GM12878 (cell line): Measurements from ENCODE around the gene DPF3. TPM values are rescaled to one million over a fixed set of nuclear protein-coding genes. Genes with fewer than 3 reads are reported as not detected.

Experiments
- ATAC-seq: fragments of 200-7000 bp; cut with Tn5 transposase; 3 replicates; pipeline ENCODE4 v1.9.1; 2020; ENCODE audit warnings: mild to moderate bottlenecking, moderate library complexity
- BruUV-seq: library from RNA; stranded (reverse); fragments of 400-500 nt; replicated peaks from 2 replicates; lab custom pipeline; 2021; lab: Mats Ljungman, UMichigan
- CTCF ChIA-PET: fragments of 300-600 bp; sonication (Branson Sonifier 250); formaldehyde crosslinking; extraction: SDS; loops from one replicate; lab custom pipeline; 2021; ENCODE audit warnings: inconsistent platforms; lab: Yijun Ruan, JAX
- POLR2A ChIA-PET: fragments of 350-600 bp; formaldehyde crosslinking; extraction: SDS; loops from one replicate; lab custom pipeline; 2021; ENCODE audit warnings: inconsistent platforms; lab: Charles Lee
- RAD21 ChIA-PET: fragments of 300-600 bp; sonication (Branson Sonifier 250); formaldehyde crosslinking; loops from one replicate; lab custom pipeline; 2023; ENCODE audit warnings: antibody characterized with exemption; ENCODE audit not compliant: unreplicated experiment; lab: Charles Lee
- SMC1A ChIA-PET: fragments of 300-600 bp; sonication (Branson Sonifier 250); formaldehyde crosslinking; loops from one replicate; lab custom pipeline; 2023; ENCODE audit not compliant: unreplicated experiment, uncharacterized antibody; lab: Charles Lee
- DNase-seq: peaks from one replicate; pipeline ENCODE4 v3.0.0-alpha.2; 2011; ENCODE audit warnings: low read depth, low spot score
- FAIRE-seq: peaks from 3 replicates; lab custom pipeline; 2011; peaks lifted over from hg19 to GRCh38; lab: Jason Lieb, UNC
- H2AFZ ChIP-seq: 2 replicates; pipeline ENCODE4 v1.6.0; 2011; ENCODE audit warnings: low read depth, low read length, control low read depth; ENCODE audit not compliant: control insufficient read depth
- H3K27ac ChIP-seq: 2 replicates; pipeline ENCODE4 v1.5.1; 2011; ENCODE audit warnings: control low read depth; ENCODE audit not compliant: control insufficient read depth, insufficient read depth
- H3K27me3 ChIP-seq, 2 experiments: replicated peaks in 1 of 2; 2 replicates each; pipeline versions ENCODE4 v1.6.0 to v1.6.1; 2011; ENCODE audit warnings: low read length in 1 of 2; ENCODE audit not compliant: control insufficient read depth in 2 of 2, insufficient read depth in 2 of 2
- H3K36me3 ChIP-seq, 2 experiments: 2 replicates each; pipeline ENCODE4 v1.5.1; 2011; ENCODE audit warnings: low read length in 1 of 2; ENCODE audit not compliant: control insufficient read depth in 2 of 2, insufficient read depth in 2 of 2
- H3K4me1 ChIP-seq: 2 replicates; pipeline ENCODE4 v1.6.1; 2011; ENCODE audit warnings: mild to moderate bottlenecking, low read length, moderate library complexity, mixed read lengths; ENCODE audit not compliant: control insufficient read depth, insufficient read depth
- H3K4me2 ChIP-seq: 2 replicates; pipeline ENCODE4 v1.6.0; 2011; ENCODE audit warnings: control low read depth; ENCODE audit not compliant: control insufficient read depth, insufficient read depth
- H3K4me3 ChIP-seq: fragments of 200-600 bp; sonication (generic); 2 replicates; pipeline ENCODE4 v1.5.1; 2016
- H3K79me2 ChIP-seq: 2 replicates; pipeline ENCODE4 v1.6.0; 2011; ENCODE audit warnings: low read length; ENCODE audit not compliant: control insufficient read depth, insufficient read depth
- H3K9ac ChIP-seq: 2 replicates; pipeline ENCODE4 v1.8.0; 2011; ENCODE audit warnings: low read length, control low read depth, mixed read lengths; ENCODE audit not compliant: control insufficient read depth, insufficient read depth
- H3K9me3 ChIP-seq: replicated peaks from 3 replicates; pipeline ENCODE4 v1.5.1; 2011; ENCODE audit warnings: mild to moderate bottlenecking, low read length; ENCODE audit not compliant: control insufficient read depth, insufficient read depth
- H4K20me1 ChIP-seq: 2 replicates; pipeline ENCODE4 v1.6.0; 2011; ENCODE audit not compliant: control insufficient read depth, insufficient read depth
- BMI1 ChIP-seq: fragments of 450-650 bp; IDR thresholded peaks from 2 replicates; pipeline ENCODE4 v1.6.1; 2016; ENCODE audit warnings: mild to moderate bottlenecking, moderate library complexity, borderline replicate concordance
- CEBPB ChIP-seq, 2 experiments: fragments of 150-350 bp in 1 of 2; IDR thresholded peaks; 2 replicates each; pipeline ENCODE4 v1.6.1; 2012 to 2014; ENCODE audit warnings: low read depth in 2 of 2, low read length in 2 of 2, borderline replicate concordance in 1 of 2, inconsistent platforms in 1 of 2
- EED ChIP-seq: sonication (generic); IDR thresholded peaks from 2 replicates; pipeline ENCODE4 v1.6.1; 2016; ENCODE audit warnings: antibody characterized with exemption, low read depth
- HDAC6 ChIP-seq: fragments of 200-600 bp; sonication (generic); IDR thresholded peaks from one replicate; pipeline ENCODE4 v1.8.0; 2017; ENCODE audit warnings: antibody characterized with exemption; ENCODE audit not compliant: unreplicated experiment
- NR2C1 ChIP-seq: fragments of 450-650 bp; IDR thresholded peaks from 2 replicates; pipeline ENCODE4 v1.6.1; 2017; ENCODE audit warnings: antibody characterized with exemption, mild to moderate bottlenecking, moderate library complexity
- NR2C2 ChIP-seq: IDR thresholded peaks from 2 replicates; pipeline ENCODE4 v1.6.1; 2011; ENCODE audit warnings: borderline replicate concordance, low read depth; ENCODE audit not compliant: control insufficient read depth, insufficient read length
- POLR2AphosphoS5 ChIP-seq: IDR thresholded peaks from 2 replicates; pipeline ENCODE4 v1.6.1; 2011; ENCODE audit warnings: mild to moderate bottlenecking, low read length, inconsistent platforms
- TCF12 ChIP-seq: IDR thresholded peaks from 2 replicates; pipeline ENCODE4 v1.6.1; 2011; ENCODE audit warnings: low read depth, mild to moderate bottlenecking, low read length
- WGBS: methylation state at CpG from one replicate; pipeline ENCODE4 v1.1.6; 2016; ENCODE audit warnings: low lambda C conversion rate; ENCODE audit not compliant: insufficient replicate concordance, insufficient coverage; ENCODE audit errors: missing lambda C conversion rate; 5-methylcytosine and 5-hydroxymethylcytosine counted together
- in situ Hi-C: fragments of 300-500 bp; cut with MboI; formaldehyde crosslinking; loops from 9 replicates; pipeline ENCODE4 v1.14.3; 2018; ENCODE audit warnings: mixed read lengths
- intact Hi-C: fragments of 100-400 bp; cut with micrococcal nuclease; formaldehyde crosslinking; loops from one replicate; pipeline ENCODE4 v1.14.2; 2022; ENCODE audit not compliant: unreplicated experiment
- polyA plus RNA-seq, 11 experiments: library from polyadenylated mRNA; depleted of rRNA in 4 of 11; unstranded in 6 of 11; stranded (reverse) in 5 of 11; fragments of >200 nt; fragmentation: Nextera tagmentation in 4 of 11; fragmentation: Illumina TruSeq in 1 of 11; extraction: Ambion mirVana in 4 of 11; extraction: Trizol in 1 of 11; gene quantifications; 1 replicate in 1 of 11; 2 replicates in 10 of 11; pipeline versions ENCODE4 v1.2.1 to v1.2.3, GENCODE V29; 2011 to 2016; ENCODE audit warnings: inconsistent platforms in 2 of 11, missing spikeins in 2 of 11, low read depth in 1 of 11
- total RNA-seq, 4 experiments: library from RNA; depleted of rRNA in 3 of 4; stranded (reverse); fragments of >200 nt in 3 of 4; fragmentation: Illumina TruSeq in 1 of 4; extraction: Trizol in 1 of 4; gene quantifications; 2 replicates each; pipeline versions ENCODE4 v1.2.1 to v1.2.3, GENCODE V29; 2013 to 2021
- TF ChIP-seq, protein P1 (sequence below): fragments of 450-650 bp; IDR thresholded peaks from 2 replicates; pipeline ENCODE4 v1.6.1; 2016; ENCODE audit warnings: mild to moderate bottlenecking, moderate library complexity, borderline replicate concordance

The DPF3 gene
- total and polyA plus RNA-seq, 10 of the 15 experiments (the other 5 are each of a cell fraction or from before 2014, with no cell fraction given) = 0.69 to 8.0 (median 2.2) TPM

DNA sequence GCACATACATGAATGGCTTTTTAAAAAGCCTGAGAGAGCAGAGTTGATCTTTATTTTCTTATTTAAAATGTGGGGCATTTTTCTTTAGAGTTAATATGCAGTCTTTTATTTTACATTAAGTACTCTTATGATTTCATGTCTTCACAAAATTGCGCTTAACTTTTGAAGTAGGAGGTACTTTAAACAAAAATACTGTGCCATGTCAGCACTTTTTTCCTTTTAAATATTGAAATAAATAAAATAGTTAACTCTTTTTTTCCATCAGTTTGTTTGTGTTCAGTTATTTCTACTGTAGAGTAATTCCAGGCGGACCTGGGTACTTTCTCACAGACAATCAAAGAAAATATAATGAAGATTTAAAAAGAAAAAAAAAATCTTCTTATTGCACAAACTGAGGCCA is 231.7 kb downstream of the DPF3 start:
- ChIA-PET SMC1A (interaction anchor here (0.9 to 1.1 kb wide), 2 partner anchors 26 to 30 kb away, joined by 3 to 5 read pairs; no protein-coding TSS in a partner anchor), POLR2A (interaction anchor here (0.6 kb wide), 1 partner anchor 860 kb away, joined by 5 read pairs; no protein-coding TSS in a partner anchor), CTCF (no interaction called here), RAD21 (no interaction called here)
- H3K27me3 ChIP-seq = no peaks in the 10 kb centered on the region
- no peaks in the 10 kb centered on the region; the same call in 1 of the 2 replicates for H3K4me1 ChIP-seq
- H2AFZ ChIP-seq = no peak overlapping the region
- no peaks in the 10 kb centered on the region for H3K79me2 ChIP-seq
- intact Hi-C loops (no loop called here), in situ Hi-C loops (no loop called here)
- H3K36me3 ChIP-seq = no peaks in the 10 kb centered on the region
- FAIRE-seq (no peak), ATAC-seq (no peak), DNase-seq (no peak)
- H4K20me1 ChIP-seq = no peaks in the 10 kb centered on the region
- H3K9me3 ChIP-seq = no peaks in the 10 kb centered on the region; the same call in 2 of the 3 replicates
- BruUV-seq = no TSS peak
- TF ChIP-seq EED = no peak
- TF ChIP-seq, all 136 proteins: peak for 0
- Histone ChIP-seq H3K4me3 (no peak overlapping the region), H3K4me2 (no peak overlapping the region), H3K27ac (no peak overlapping the region), H3K9ac (no peak overlapping the region)
- whole genome bisulfite sequencing = 97% methylated on average over 2 of the region's 2 CpGs

DNA sequence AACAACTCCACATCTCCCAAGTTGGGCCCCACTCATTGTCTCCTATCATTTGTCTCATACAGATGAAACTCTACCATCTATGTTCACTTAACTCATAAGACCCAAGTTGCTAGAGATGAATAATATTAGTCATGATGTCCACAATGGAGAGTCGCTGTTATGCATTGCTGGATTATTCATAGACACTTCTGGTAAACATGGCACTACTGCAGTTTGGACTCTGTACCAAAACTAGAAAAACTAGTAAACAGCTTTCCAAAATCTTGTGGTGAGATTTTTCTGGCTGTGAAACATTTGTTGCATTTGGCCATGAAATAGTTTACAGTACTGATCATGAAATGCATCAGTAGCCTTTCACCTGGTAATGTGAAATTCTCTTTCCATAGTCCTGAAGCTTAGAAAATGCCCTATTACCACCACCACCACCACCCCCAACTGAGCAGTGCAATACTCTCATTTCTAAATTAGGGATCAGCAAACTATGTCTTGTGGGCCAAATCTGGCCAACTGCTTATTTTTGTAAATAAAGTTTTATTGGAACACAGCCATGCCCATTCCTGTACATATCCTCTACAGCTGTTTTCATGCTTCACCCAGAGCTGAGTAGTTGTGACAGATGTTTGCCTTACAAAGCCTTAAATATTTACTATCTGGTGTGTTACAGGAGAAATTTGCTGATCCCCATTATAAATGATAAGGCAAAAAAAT is 236.5 kb downstream of the DPF3 start:
- Histone ChIP-seq H3K36me3 (no peaks in the 10 kb centered on the region), H3K9ac (no peak overlapping the region), H4K20me1 (no peaks in the 10 kb centered on the region), H3K4me1 (no peaks in the 10 kb centered on the region; the same call in 1 of the 2 replicates), H3K27ac (no peak overlapping the region), H3K27me3 (0 out of 4 replicates have a peak, but pooled peaks cover 0 to 4% of the 10 kb centered on the region in 2 experiments), H2AFZ (no peak overlapping the region), H3K4me2 (no peak overlapping the region), H3K4me3 (no peak overlapping the region), H3K9me3 (no peaks in the 10 kb centered on the region), H3K79me2 (no peaks in the 10 kb centered on the region)
- POLR2A ChIA-PET = no interaction called here
- RAD21 ChIA-PET = no interaction called here
- ATAC-seq (no peak), DNase-seq (no peak), FAIRE-seq (no peak)
- SMC1A ChIA-PET = interaction anchor here (1.0 kb wide), 1 partner anchor 10 kb away, joined by 4 read pairs; no protein-coding TSS in a partner anchor
- BruUV-seq = no TSS peak
- CTCF ChIA-PET = no interaction called here
- TF ChIP-seq TCF12 (no peak), NR2C1 (no peak), POLR2AphosphoS5 (no peak), BMI1 (no peak), CEBPB (IDR thresholded peaks at IDR 0.05; ENCODE audit: borderline replicate concordance in 1 of 2, low read depth in 2 of 2, low read length in 2 of 2) (no peak), NR2C2 (no peak), HDAC6 (no peak)
- TF ChIP-seq, protein P1, sequence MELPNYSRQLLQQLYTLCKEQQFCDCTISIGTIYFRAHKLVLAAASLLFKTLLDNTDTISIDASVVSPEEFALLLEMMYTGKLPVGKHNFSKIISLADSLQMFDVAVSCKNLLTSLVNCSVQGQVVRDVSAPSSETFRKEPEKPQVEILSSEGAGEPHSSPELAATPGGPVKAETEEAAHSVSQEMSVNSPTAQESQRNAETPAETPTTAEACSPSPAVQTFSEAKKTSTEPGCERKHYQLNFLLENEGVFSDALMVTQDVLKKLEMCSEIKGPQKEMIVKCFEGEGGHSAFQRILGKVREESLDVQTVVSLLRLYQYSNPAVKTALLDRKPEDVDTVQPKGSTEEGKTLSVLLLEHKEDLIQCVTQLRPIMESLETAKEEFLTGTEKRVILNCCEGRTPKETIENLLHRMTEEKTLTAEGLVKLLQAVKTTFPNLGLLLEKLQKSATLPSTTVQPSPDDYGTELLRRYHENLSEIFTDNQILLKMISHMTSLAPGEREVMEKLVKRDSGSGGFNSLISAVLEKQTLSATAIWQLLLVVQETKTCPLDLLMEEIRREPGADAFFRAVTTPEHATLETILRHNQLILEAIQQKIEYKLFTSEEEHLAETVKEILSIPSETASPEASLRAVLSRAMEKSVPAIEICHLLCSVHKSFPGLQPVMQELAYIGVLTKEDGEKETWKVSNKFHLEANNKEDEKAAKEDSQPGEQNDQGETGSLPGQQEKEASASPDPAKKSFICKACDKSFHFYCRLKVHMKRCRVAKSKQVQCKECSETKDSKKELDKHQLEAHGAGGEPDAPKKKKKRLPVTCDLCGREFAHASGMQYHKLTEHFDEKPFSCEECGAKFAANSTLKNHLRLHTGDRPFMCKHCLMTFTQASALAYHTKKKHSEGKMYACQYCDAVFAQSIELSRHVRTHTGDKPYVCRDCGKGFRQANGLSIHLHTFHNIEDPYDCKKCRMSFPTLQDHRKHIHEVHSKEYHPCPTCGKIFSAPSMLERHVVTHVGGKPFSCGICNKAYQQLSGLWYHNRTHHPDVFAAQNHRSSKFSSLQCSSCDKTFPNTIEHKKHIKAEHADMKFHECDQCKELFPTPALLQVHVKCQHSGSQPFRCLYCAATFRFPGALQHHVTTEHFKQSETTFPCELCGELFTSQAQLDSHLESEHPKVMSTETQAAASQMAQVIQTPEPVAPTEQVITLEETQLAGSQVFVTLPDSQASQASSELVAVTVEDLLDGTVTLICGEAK = peak; percentile 40; the same call in 1 of the 2 replicates
- in situ Hi-C loops = no loop called here
- intact Hi-C loops = no loop called here
- WGBS = 100% methylated on average over 1 of the region's 1 CpG
